NCI-H1436 treated with DMSO at 0.1 percent for 48 hours (cell line): Measurements from ENCODE around the gene APCDD1L.
"Not testable (repeated sequence)": the region's sequence is repeated elsewhere in the genome, so short reads cannot be mapped to it uniquely, and the experiment has no call there.

ENCODE experiments used
- DNase-seq: peaks from one replicate; lab custom pipeline; 2025; lab: John Stamatoyannopoulos, UW

Gene APCDD1L

DNA sequence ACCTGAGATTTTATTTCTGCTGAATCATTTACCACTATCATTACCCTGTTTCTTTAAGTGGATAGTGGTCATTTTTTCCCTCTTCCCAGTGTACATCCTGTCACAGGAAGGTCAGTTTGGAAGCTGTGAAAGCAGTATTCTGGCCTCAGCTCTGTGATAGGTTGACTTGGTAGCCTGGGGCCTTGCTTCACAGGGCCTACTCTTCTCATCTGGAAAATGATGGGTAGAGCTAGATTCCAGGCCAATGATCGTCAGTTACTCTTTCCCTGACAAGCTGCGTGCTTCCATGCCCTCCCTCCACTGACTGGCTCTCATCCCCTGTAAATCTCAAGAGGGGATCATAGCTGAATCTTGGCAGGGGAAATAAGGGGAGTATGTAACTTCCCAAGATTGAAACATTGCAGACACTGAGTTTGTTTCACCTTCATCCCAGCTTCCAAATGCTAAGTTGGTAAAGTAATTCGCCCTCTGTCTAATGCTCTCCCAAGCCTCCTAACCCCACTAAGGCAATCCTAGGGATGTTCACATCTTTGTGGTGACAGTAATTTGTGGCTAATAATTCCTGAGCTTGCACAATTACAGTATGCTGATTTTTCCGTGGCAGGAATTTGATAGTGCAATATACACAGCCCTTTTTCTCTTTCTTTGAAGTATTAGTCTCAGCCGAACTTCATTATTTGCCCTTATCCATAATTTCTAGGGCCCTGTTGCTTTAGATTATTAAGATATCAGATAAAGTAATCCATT is 75.0 kb downstream of the APCDD1L start:
- DNase-seq, result no peak

DNA sequence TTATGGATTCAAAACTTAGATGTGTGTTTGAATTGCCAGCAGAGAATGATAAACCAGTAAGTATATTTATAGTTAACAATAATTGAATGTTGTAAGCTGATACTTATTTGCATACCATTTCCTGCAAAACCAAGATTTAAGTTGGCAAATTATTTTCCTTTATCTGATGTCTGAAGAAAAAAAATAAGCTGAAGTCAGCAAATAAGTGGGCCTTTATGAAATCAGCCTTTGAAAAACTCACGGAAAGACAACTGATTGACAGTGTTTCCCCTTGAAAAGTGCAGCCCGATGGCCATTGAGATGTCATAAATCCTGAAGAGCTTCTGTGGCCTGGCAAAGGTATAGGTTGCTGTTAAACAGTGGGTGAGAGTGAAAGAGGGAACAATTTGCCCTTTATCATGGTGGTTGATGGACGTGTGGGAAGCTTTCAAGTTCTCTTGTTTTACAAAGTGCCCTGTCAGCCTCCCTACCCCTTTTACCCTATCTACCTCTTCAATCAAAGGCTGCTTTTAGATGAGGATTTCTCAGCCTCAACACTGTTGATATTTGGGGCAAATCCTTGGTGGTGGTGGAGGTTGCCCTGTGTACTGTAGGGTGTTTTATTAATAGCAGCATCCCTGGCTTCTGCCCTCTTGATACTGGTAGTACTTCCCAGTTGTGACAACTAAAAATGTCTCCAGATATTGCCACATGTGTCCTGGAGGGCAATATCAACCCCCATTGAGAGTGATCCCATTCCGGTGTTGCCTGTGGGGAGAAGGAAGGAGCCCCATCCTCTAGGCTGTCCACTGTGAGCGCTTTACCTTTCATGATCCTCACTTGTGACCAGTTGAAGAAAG is 76.0 kb downstream of the APCDD1L start:
- DNase-seq, result no peak

DNA sequence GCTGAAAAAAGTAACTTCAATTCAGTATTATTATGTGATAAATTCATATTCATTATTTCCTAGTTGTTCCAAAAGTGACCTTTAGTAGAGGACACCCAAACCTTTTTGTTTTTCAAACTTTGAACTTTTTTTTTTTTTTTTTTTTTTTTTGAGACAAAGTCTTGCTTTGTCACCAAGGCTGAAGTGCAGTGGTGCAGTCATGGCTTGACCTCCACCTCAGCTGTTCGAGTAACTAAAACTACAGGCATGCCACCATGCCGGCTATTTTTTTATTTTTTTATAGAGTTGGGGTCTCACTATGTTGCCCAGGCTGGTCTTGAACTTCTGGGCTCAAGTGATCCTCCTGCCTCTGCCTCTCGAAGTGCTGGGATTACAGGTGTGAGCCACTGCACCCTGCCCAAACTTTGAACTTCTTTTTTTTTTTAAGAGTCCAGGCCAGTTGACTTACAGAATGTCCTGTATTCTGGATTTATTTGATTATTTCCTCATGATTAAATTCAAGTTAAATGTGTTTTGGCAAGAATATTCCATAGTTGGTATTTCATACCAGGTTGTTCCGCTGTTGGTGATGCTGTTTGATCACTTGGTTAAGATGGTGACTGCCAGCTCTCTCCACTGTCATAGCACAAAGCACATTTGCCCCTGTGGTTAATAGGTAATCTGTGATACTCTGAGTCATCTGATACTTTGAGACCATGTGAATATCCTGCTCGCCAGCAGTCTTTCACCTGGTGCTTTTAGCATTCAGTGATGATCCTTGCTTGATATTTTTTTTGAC is 78.1 kb downstream of the APCDD1L start:
- no peak for DNase-seq

DNA sequence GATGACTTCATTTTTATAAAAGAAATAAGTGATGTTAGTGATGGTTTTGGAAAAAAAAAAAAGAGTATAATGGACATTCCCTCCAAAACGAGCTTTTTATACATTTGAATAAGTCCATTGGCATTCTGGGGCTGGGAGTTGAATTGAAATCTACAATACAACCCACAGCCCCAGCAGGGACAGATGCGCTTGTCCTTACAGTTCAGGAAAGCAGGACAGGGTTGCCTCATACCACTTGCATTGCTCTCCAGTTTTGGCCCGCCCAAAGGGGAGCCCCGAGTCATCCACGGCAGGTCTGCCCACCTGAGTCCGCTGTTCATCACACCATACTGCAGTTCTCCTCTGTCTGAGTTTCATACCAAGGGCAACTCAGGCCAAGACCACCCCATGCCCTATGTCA is 80.0 kb downstream of the APCDD1L start:
- no peak for DNase-seq

DNA sequence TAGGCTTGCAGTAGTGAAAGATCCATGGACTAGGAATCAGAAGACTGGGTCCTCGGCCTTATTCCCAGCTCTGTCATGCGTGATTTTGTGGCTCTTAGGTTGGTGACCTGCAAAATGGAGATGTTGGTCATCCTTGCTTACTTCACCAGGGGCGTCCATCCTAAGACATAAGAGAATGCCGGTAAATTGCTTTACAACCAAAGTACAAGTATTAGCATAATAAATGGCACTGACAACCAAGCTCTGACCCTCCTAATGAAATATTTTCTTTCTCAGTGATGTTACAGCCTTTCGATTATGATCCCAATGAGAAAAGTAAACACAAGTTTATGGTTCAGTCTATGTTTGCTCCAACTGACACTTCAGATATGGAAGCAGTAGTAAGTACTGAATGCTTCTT is 80.9 kb downstream of the APCDD1L start:
- DNase-seq, result no peak

DNA sequence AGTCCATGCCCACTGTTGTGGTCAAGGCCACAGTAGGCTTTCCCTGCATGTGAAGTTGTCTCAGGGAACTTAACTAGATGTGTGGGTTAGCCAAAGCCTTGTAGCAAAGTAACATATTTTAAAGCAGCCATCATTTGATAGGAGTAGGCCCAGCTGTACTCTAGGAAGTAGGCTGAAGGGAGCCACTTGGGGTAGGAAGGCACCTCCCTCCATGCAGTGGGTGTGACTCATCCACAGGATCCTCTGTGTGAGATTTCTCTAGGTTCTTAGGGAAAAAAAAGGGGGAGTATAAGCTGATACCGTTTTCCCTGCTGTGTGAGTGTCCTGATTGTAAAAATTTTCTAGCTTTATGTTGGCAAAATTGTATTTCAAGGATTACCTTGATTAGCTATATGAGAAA is 81.4 kb downstream of the APCDD1L start:
- DNase-seq, result no peak

DNA sequence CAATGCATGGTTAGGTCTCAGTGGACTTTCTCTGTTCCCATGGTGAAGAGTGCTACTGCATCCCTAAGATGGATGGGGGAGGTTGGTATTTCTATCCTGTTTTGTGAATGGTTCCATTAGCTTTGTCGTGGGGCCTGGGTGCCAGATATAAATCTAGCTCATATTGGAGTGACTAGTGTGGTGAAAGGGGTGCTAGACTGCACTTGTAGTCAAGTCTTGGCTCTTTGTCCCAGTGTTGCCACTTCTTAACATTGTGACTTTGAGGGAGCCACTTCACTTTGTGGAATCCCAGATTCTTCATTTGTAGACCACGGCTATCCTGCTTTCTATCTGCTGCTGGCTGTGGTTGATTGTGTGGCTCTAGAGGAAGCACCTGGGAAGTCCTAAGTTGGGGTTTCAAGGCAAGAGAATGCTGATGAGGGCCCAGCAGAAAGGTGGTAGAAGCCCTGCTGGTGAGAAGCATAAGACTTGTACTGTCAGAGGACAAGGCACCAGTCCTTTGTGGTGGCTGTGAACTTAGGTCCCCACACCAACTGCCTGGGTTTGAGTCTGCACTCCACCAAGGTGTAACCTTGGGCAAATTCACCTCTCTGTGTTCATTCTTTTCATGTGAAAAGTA is 82.1 kb downstream of the APCDD1L start:
- DNase-seq, result no peak

DNA sequence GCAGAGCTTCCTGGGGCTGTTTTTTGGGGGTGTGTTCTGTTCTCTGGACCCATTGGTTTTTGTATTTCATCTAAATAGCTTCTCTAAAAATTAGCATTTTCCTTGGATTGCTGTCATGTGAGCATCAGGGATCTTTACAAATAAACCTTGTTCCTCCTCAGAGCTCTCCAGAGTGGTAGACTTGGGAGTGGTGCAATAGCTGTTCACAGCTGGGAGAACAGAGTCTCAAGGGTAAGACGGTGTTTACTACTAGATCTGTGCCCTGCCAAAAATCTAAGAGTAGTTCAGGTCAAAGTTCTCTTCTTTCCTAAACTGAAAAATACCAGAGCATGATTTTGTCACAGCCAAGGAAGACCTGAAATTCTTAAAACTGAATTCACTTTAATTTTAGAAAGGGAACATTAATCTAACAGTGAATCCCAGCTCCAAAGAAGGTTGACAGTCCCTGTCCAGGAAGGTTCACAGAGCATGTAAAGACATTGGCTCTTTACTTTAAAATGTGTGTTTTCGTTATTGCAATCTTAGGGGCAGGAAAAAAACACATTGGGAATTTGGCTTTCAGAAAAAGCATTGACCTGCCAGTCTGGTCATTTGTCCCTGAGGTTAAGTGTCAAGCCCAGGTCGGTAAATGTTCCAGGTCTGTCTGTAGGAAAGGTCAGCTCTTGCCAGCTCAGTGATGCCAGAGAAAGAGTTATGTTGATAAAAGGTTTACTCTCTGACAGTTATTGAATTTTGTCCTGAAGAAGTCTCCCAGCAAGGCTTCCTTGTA is 82.8 kb downstream of the APCDD1L start:
- no peak for DNase-seq

DNA sequence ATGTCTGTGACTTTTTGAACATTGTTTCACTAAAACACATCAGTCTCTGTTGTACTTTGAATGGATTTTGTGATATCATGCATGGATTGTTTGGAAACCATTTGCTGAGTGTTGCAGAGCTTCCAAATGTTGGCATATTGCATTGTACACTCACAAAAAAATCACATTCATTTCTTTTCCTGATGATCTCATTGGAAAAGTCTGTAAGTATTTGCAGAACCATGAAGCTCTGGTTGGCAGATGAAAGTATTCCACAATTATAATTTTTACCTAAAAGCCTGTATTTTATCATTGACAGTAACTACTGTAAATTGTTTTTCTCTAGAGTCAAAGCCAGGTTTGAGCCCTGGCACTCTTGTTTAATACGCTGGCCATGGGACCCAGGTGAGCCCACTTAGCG is 84.1 kb downstream of the APCDD1L start:
- no peak for DNase-seq

DNA sequence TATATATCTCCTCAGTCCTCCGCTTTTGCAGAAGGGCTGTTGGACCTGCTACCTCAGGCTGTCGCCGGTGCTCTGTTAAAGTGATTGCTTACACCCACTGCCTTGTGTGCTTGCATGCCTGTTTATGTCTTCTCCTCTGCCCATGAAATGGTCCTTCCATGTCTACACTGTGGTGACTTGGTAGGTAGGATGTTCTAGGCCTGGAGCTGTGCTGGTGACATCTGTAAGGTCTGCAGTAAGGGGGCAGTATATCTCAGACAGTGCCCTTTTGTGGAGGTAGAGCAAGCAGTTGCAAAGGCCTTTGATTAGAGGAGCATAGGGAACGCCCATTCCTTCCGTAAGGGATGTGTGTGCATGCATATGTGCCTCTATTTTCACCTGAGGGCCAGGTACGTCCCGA is 85.9 kb downstream of the APCDD1L start:
- no peak for DNase-seq

DNA sequence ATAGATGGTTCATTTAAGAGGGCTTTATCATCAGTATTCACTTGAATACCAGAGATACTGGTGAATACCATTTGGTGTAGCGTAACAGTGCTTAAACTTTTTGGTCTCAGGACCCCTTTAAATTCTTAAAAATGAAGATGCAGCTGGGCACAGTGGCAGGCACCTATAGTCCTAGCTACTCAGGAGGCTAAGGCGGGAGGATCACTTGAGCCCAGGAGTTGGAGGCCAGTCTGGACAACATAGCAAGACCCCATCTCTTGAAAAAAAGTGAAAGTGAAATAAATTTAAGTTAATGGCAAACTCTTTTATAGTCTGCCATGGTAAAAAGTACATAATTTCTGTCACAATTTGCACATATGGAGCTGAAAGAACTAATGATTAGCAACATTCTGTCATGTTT is 86.8 kb downstream of the APCDD1L start:
- no peak for DNase-seq

DNA sequence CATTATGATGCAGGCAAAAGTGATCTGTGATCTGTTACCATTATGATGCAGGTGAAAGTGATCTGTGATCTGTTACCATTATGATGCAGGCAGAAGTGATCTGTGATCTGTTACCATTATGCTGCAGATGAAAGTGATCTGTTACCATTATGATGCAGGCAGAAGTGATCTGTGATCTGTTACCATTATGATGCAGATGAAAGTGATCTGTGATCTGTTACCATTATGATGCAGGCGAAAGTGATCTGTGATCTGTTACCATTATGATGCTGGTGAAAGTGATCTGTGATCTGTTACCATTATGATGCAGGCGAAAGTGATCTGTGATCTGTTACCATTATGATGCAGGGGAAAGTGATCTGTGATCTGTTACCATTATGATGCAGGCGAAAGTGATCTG is 87.6 kb downstream of the APCDD1L start:
- not testable (repeated sequence) for DNase-seq

DNA sequence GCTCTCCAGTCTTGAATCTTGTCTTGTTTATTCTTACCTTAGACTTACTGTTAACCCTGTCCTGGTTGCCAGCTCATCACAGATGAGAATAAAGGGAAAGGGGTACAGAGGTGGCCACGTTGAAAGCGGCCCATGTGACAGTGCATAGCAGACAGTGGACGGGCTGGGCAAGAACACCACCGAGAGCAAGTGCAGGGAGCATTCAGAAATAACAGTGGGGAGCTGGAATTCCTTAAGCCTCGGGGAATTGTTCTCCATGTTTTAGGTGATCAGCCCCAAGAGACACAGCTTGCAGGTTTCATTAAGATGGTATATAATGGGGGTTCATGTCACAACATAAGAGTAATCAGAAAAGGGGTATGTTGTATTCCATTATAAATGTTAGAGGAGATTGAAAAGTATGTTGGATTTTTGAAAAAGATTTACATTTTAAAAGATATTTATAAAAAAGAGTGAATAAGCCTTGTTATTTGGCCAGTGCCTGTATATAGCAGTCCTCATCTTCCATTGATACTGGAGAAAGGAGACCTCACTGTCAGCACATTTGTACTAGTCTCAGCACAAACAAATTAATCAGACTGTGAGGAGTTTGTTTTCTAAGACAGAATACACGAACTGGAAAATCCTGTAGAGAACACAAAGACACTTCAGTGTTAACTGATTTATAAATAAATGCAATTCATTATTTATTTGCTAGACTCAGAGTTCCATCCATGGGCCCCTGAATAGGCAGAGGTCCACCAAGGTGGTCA is 90.8 kb downstream of the APCDD1L start:
- no peak for DNase-seq

DNA sequence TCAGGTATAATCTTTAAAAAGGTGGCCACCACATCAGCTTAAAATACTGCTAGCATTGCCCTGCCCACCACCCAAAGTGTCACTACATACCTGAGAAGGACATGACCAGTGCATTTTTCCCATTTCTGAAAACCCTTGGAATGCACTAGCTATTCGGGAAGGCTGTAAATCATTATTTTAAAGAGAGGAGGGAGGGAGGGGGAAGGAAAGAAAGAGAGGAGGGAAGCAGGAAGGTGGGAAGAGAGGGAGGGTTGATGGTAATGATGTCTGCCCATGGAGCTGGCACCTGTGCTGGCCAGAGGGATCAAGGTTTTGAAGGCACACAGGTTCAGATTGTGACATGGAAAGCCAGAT is 93.7 kb downstream of the APCDD1L start:
- DNase-seq, result no peak

DNA sequence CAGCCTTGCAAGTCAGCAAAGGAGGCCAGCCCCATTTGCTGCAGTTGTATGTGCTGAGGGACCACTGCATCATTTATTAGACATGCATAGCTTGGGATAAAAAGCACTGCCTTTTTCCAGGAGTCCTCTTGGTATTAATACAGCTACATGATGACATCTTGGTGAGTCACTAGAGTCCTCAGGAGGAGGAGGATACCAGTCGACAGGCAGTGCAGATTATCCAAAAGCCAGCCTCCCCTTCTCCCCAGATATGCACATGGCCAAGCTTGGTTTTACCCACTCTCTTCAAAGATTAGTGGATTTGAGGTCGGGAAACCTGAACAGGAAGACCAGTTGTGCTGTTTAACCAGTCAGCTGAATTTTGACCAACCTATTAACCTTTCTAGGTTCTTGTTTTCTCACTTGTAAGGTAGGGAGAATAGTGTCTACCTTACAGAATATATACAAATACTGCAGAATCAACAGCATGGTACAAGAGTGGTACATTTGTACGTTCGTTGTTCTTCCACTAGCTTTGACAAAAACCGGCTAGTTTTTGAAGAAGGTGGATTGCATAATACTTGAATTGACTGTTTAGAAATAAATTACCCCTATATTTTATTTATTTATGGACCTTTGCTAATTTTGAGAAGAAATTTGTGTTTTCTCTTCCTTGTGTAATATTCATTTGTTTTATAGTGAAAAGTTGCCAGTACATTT is 94.3 kb downstream of the APCDD1L start:
- DNase-seq, result no peak

DNA sequence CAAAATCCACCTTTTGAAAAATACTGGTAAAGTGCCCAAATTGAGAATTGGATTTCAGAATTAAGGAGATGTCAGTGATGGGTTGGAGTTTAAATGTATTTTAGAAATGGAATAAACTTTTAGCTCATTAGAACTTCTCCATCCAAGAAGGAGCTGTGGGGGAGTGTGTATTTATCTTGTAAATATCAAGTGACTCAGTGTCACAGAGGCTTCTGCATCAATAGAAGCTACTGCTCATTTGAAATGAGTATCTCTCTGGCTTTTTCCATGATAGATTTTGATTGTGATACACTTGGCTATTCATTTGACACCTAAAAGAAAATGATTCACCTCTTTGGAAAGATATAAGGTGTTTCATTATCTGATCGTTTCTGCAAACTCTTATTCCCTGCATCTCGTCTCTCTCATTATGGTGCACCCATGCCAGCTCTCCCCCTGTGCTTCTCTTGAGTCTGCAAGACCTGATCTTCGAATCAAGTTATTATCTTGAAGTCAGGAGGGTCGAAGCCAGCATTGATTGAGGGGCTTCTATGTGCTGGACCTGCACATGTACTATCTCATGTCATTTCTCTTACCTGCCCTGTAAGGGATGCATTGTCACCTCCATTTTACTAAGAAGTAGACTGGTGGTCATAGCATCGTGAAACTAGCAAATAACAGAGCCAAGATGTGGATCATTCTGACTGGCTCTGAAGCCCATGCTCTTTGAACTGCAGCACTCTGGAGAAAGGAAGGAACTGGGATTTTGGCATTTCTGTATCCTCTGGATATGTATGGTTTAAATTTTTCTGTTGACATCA is 96.0 kb downstream of the APCDD1L start:
- no peak for DNase-seq

DNA sequence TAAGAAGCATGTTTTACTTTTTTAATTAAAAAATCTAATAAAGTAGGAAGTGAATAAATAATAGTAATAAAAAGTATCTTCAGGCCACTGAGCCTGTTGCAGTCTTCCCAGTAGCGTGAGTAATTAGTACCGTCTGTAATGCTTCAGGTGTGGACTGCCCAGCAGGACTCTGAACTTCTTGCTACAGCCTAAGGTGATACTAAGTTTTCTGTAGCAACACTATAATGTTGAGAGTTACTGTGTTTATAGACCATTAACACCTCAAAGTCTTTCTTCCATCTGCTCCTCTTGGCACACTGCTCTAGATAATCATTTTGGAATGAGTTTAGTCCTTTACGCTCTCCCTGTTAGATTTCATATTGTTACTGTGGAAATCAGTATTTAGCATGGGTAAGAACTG is 97.8 kb downstream of the APCDD1L start:
- no peak for DNase-seq

DNA sequence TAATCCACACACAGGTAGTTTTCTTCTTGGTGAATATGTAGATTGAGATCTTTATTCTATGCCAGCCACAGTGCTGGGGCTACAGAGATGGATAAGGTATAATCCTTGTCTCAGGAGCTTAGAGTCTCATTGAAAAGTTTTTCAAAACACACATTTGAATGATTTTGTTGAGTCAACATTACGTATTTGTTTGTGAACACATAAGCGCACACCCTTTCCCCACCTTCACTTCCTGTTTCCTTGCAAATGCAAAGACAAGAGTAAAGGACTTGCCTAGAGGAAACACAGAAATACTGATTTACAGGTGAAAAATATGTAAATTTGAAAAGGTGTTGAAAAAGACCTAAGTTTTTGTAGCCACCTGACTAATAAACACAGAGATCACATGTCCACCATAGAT is 98.4 kb downstream of the APCDD1L start:
- DNase-seq, result no peak

DNA sequence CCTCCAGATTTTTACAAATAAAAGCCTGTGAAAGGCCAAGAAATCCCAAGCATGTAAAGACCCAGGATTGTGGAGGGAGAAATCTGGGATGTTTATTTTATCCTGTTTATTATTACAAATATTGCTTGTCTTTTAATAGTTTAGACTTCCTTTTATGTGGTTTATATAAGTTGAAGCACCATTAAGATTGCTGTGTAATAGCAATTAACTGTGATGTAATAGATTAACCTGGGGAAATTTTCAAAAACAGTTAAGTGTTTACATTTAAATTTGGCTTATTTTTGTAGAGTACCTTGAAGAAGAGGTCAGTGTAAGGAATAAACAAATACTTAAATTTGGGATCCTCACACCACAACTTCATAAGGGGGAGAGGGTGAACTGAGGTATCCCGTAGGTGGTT is 99.1 kb downstream of the APCDD1L start:
- no peak for DNase-seq
